HG02623 (cell line): ENCODE data around the gene ZNF487.
A peak's percentile ranks its signal among the peaks of the same experiment; 100 is the strongest.
"Not testable (repeated sequence)": the region's sequence is repeated elsewhere in the genome, so short reads cannot be mapped to it uniquely, and the experiment has no call there.

Experiments
- ATAC-seq: cut with Tn5 transposase; IDR thresholded peaks from one replicate; pipeline ENCODE4 v1.9.1; 2021; ENCODE audit warnings: moderate library complexity; ENCODE audit not compliant: unreplicated experiment

Gene ZNF487

GRCh38 chr10:43436291-43437140 is at the start of gene ZNF487:
Gene ZNF487, plus strand, starts transcription at chr10:43437111. Its CDS starts 38,703 bp downstream, at chr10:43475814.
- peak; percentile 95 for ATAC-seq

- ATAC-seq: no peak
Observed at GRCh38 chr10:43387678-43388032, 49.3 kb upstream of the ZNF487 start.

GRCh38 chr10:43389867-43390266 is 47.0 kb upstream of the ZNF487 start:
- no peak for ATAC-seq

GRCh38 chr10:43390333-43390732 is 46.6 kb upstream of the ZNF487 start:
- no peak for ATAC-seq

GRCh38 chr10:43390759-43391158 is 46.2 kb upstream of the ZNF487 start:
- ATAC-seq: no peak

GRCh38 chr10:43391496-43391895 is 45.4 kb upstream of the ZNF487 start:
- no peak for ATAC-seq

GRCh38 chr10:43392748-43393147 is 44.2 kb upstream of the ZNF487 start:
- no peak for ATAC-seq

GRCh38 chr10:43393186-43393585 is 43.7 kb upstream of the ZNF487 start:
- ATAC-seq: not testable (repeated sequence)

- ATAC-seq: no peak
Observed at GRCh38 chr10:43393606-43394360, 43.1 kb upstream of the ZNF487 start.

GRCh38 chr10:43394868-43395267 is 42.0 kb upstream of the ZNF487 start:
- no peak for ATAC-seq

GRCh38 chr10:43395571-43396060 is 41.3 kb upstream of the ZNF487 start:
- ATAC-seq: no peak

GRCh38 chr10:43396061-43396927 is 40.6 kb upstream of the ZNF487 start:
- peak; percentile 51 for ATAC-seq

- ATAC-seq: peak; percentile 82
Observed at GRCh38 chr10:43396928-43397624, 39.8 kb upstream of the ZNF487 start.

GRCh38 chr10:43398939-43399319 is 38.0 kb upstream of the ZNF487 start:
- no peak for ATAC-seq

- no peak for ATAC-seq
Observed at GRCh38 chr10:43399320-43400310, 37.3 kb upstream of the ZNF487 start.

GRCh38 chr10:43401627-43402026 is 35.3 kb upstream of the ZNF487 start:
- ATAC-seq: no peak

- no peak for ATAC-seq
Observed at GRCh38 chr10:43402176-43402575, 34.7 kb upstream of the ZNF487 start.

- ATAC-seq: no peak
Observed at GRCh38 chr10:43402880-43403452, 33.9 kb upstream of the ZNF487 start.
